HCT116 (cell line): ENCODE results near the gene ALDH3A2. TPM values are rescaled to one million over a fixed set of nuclear protein-coding genes. Genes with fewer than 3 reads are reported as not detected.

Experiments used
- ATAC-seq: fragments of 200-7000 bp; cut with Tn5 transposase; 2 replicates; pipeline ENCODE4 v1.9.1; 2020; ENCODE audit warnings: mild to moderate bottlenecking, moderate library complexity
- BruUV-seq: library from RNA; stranded (reverse); fragments of 400-500 nt; replicated peaks from 2 replicates; lab custom pipeline; 2021; lab: Mats Ljungman, UMichigan
- CTCF ChIA-PET: fragments of 300-600 bp; sonication (Branson Sonifier 250); formaldehyde crosslinking; loops from one replicate; lab custom pipeline; 2021; ENCODE audit warnings: antibody characterized with exemption; lab: Charles Lee
- POLR2A ChIA-PET: fragments of 300-600, 350-600 bp; sonication (Branson Sonifier 250); formaldehyde crosslinking; loops from one replicate; lab custom pipeline; 2021; ENCODE audit warnings: antibody characterized with exemption; lab: Charles Lee
- RAD21 ChIA-PET, 2 experiments: fragments of 300-600 bp; sonication (Branson Sonifier 250); formaldehyde crosslinking; loops; one replicate each; lab custom pipeline; 2023; ENCODE audit warnings: low total read pairs in 2 of 2; ENCODE audit not compliant: uncharacterized antibody in 2 of 2, unreplicated experiment in 2 of 2, low non-redundant PET in 1 of 2; lab: Charles Lee
- DNase-seq: peaks from one replicate; pipeline ENCODE4 v3.0.0-alpha.2; 2010; ENCODE audit warnings: low read depth, low spot score
- H2AFZ ChIP-seq: fragments of 200-600 bp; shearing (Covaris generic), sonication (generic); 2 replicates; pipeline ENCODE4 v1.6.1; 2017; ENCODE audit warnings: low read depth, mixed run types, mixed read lengths, antibody characterized with exemption, low read length; ENCODE audit not compliant: poor library complexity, severe bottlenecking
- H3K27ac ChIP-seq: 2 replicates; pipeline ENCODE4 v1.5.1; 2012; ENCODE audit warnings: low read depth, low read length
- H3K27me3 ChIP-seq: fragments of 200-600 bp; sonication (generic); 2 replicates; pipeline ENCODE4 v1.6.1; 2016; ENCODE audit warnings: mixed run types, low read length, mixed read lengths; ENCODE audit not compliant: insufficient read depth
- H3K36me3 ChIP-seq, 2 experiments: fragments of 200-500 bp in 1 of 2; fragments of 200-600 bp in 1 of 2; sonication (Bioruptor generic) in 1 of 2; sonication (generic) in 1 of 2; 2 replicates each; pipeline versions ENCODE4 v1.5.1 to v1.6.1; 2014 to 2016; ENCODE audit warnings: low read length in 2 of 2, inconsistent platforms in 1 of 2, mixed read lengths in 1 of 2, mixed run types in 1 of 2; ENCODE audit not compliant: insufficient read depth in 2 of 2, control insufficient read depth in 1 of 2
- H3K4me1 ChIP-seq, 2 experiments: fragments of 200-600 bp in 1 of 2; sonication (generic) in 1 of 2; 2 replicates each; pipeline versions ENCODE4 v1.5.1 to v1.6.1; 2012 to 2017; ENCODE audit warnings: low read length in 2 of 2, inconsistent platforms in 1 of 2, mild to moderate bottlenecking in 1 of 2, mixed read lengths in 1 of 2, mixed run types in 1 of 2, moderate library complexity in 1 of 2; ENCODE audit not compliant: insufficient read depth in 2 of 2, control insufficient read depth in 1 of 2
- H3K4me2 ChIP-seq: fragments of 200-600 bp; sonication (generic); 2 replicates; pipeline ENCODE4 v1.6.1; 2017; ENCODE audit warnings: mixed run types, low read length, mixed read lengths
- H3K4me3 ChIP-seq, 2 experiments: fragments of 200-600 bp in 1 of 2; sonication (generic) in 1 of 2; replicated peaks in 1 of 2; 2 replicates each; pipeline ENCODE4 v1.5.1; 2011 to 2016; ENCODE audit warnings: low read length in 2 of 2, control low read depth in 1 of 2, low read depth in 1 of 2, mild to moderate bottlenecking in 1 of 2, mixed read lengths in 1 of 2, mixed run types in 1 of 2
- H3K79me2 ChIP-seq: fragments of 200-600 bp; sonication (generic); 2 replicates; pipeline ENCODE4 v1.6.1; 2017; ENCODE audit warnings: mild to moderate bottlenecking, mixed run types, low read length, moderate library complexity, mixed read lengths; ENCODE audit not compliant: insufficient read depth
- H3K9ac ChIP-seq: fragments of 200-600 bp; sonication (generic); 2 replicates; pipeline ENCODE4 v1.6.1; 2016; ENCODE audit warnings: low read length, mixed read lengths
- H3K9me2 ChIP-seq: fragments of 200-600 bp; sonication (generic), shearing (Covaris generic); 2 replicates; pipeline ENCODE4 v1.6.1; 2017; ENCODE audit warnings: mixed run types, mild to moderate bottlenecking, moderate library complexity; ENCODE audit not compliant: insufficient read depth
- H3K9me3 ChIP-seq, 2 experiments: fragments of 200-500 bp in 1 of 2; fragments of 200-600 bp in 1 of 2; sonication (Bioruptor generic) in 1 of 2; sonication (generic) in 1 of 2; 2 replicates each; pipeline ENCODE4 v1.6.1; 2014 to 2017; ENCODE audit warnings: low read length in 2 of 2, mixed read lengths in 2 of 2, inconsistent platforms in 1 of 2, low read depth in 1 of 2, mild to moderate bottlenecking in 1 of 2, mixed run types in 1 of 2, moderate library complexity in 1 of 2; ENCODE audit not compliant: control insufficient read depth in 1 of 2, insufficient read depth in 1 of 2
- H4K20me1 ChIP-seq: fragments of 200-600 bp; sonication (generic), shearing (Covaris generic); 2 replicates; pipeline ENCODE4 v1.6.1; 2017; ENCODE audit warnings: mixed run types, mild to moderate bottlenecking, moderate library complexity; ENCODE audit not compliant: insufficient read depth
- CBX3 ChIP-seq: IDR thresholded peaks from 2 replicates; pipeline ENCODE4 v1.6.1; 2012; ENCODE audit warnings: low read depth
- CEBPB ChIP-seq: IDR thresholded peaks from 2 replicates; pipeline ENCODE4 v1.6.1; 2012; ENCODE audit warnings: low read depth
- ELF1 ChIP-seq: IDR thresholded peaks from 2 replicates; pipeline ENCODE4 v1.6.1; 2012; ENCODE audit warnings: low read depth, borderline replicate concordance
- EZH2 ChIP-seq: fragments of 200-600 bp; sonication (generic); IDR thresholded peaks from 2 replicates; pipeline ENCODE4 v1.6.1; 2017; ENCODE audit warnings: antibody characterized with exemption, mixed run types
- EZH2phosphoT487 ChIP-seq: fragments of 200-600 bp; IDR thresholded peaks from 2 replicates; pipeline ENCODE4 v1.6.1; 2018; ENCODE audit warnings: antibody characterized with exemption, borderline replicate concordance
- JUND ChIP-seq: IDR thresholded peaks from 2 replicates; pipeline ENCODE4 v1.6.1; 2012
- RAD21 ChIP-seq: IDR thresholded peaks from 2 replicates; pipeline ENCODE4 v1.6.1; 2012; ENCODE audit warnings: low read depth, mild to moderate bottlenecking
- SIN3A ChIP-seq: IDR thresholded peaks from 2 replicates; pipeline ENCODE4 v1.6.1; 2012; ENCODE audit warnings: low read depth
- SRF ChIP-seq: IDR thresholded peaks from 2 replicates; pipeline ENCODE4 v1.6.1; 2012; ENCODE audit warnings: low read depth
- ZFX ChIP-seq: fragments of 450-650 bp; IDR thresholded peaks from 2 replicates; pipeline ENCODE4 v1.6.1; 2017
- ZNF274 ChIP-seq: fragments of 200-500 bp; sonication (Bioruptor generic); IDR thresholded peaks from 2 replicates; pipeline ENCODE4 v1.6.1; 2014; ENCODE audit warnings: mild to moderate bottlenecking, low read depth, low read length, inconsistent platforms
- intact Hi-C: fragments of 100-400 bp; cut with micrococcal nuclease; formaldehyde crosslinking; loops from 2 replicates; pipeline ENCODE4 v1.10.0; 2022
- total RNA-seq: library from RNA; stranded (reverse); gene quantifications from one replicate; pipeline ENCODE4 v1.2.1, GENCODE V29; 2021; ENCODE audit not compliant: unreplicated experiment
- TF ChIP-seq, protein P1 (sequence below), 3 experiments: fragments of 200-600 bp in 1 of 3; sonication (generic) in 1 of 3; IDR thresholded peaks in 2 of 3; conservative IDR thresholded peaks in 1 of 3; 2 replicates each; pipeline ENCODE4 v1.5.1; 2012 to 2017; ENCODE audit warnings: low read depth in 2 of 3, low read length in 2 of 3, antibody characterized with exemption in 1 of 3, borderline replicate concordance in 1 of 3, control low read depth in 1 of 3, mild to moderate bottlenecking in 1 of 3, mixed read lengths in 1 of 3, mixed run types in 1 of 3, moderate library complexity in 1 of 3; ENCODE audit not compliant: insufficient read depth in 1 of 3
- TF ChIP-seq, protein P2 (sequence below): IDR thresholded peaks from 2 replicates; pipeline ENCODE4 v1.6.1; 2012
- TF ChIP-seq, protein P3 (sequence below): IDR thresholded peaks from 2 replicates; pipeline ENCODE4 v1.6.1; 2012; ENCODE audit warnings: low read depth

The ALDH3A2 gene
- total RNA-seq, 1 experiment from 2014 or later: 86.8 TPM

DNA sequence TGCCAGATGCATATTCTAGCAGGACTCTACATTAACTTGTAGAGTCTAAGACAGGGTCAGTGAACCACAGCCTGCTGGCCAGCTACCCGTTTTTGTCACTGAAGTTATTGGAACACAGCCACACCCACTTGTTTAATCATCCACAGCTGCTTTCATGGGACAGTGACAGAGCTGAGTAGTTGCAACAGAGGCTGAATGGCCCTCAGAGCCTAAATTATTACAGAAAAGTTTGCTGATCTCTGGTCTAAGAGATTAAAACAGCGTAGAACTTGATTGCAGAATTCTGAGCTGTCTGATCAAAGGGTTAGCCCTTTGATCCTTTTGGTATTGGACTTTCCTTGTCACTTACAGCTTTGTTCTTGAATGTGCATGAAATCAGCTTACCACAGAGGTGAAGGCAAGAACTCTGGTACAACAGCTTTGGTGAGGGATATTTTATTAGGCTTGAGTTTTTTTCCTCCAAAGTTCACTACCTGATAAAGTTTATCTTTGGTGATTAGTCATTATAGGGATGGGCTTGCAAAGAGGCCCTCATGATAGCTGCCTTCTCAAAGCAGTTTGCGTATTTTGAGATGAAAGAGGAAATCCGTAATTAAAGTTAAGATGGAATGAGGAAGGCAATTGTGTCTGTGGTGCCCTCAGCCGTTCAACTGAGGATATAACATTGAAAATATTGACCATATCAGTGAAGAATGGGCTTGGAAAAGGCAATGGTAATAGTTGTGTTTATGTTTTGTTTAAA is 23.6 kb downstream of the ALDH3A2 start:
- Histone ChIP-seq H2AFZ (no peak overlapping the region), H3K36me3 (peaks cover 12 to 15% of the 10 kb centered on the region in 2 experiments), H3K27me3 (no peaks in the 10 kb centered on the region), H3K9ac (no peak overlapping the region), H3K27ac (no peak overlapping the region), H3K4me2 (no peak overlapping the region), H4K20me1 (no peaks in the 10 kb centered on the region), H3K4me3 (no peak overlapping the region), H3K79me2 (no peaks in the 10 kb centered on the region), H3K9me3 (no peaks in the 10 kb centered on the region), H3K4me1 (no peaks in the 10 kb centered on the region), H3K9me2 (no peaks in the 10 kb centered on the region)
- ATAC-seq (no peak), DNase-seq (no peak)
- CTCF ChIA-PET: interaction anchor here (1.0 to 1.1 kb wide), 2 partner anchors 90 to 309 kb away, joined by 3 to 4 read pairs; partner anchors contain the start of gene B9D1
- RAD21 ChIA-PET: interaction anchor here in 1 of 2 experiments (1.1 kb wide), 1 partner anchor 82 kb away, joined by 3 read pairs; no protein-coding TSS in a partner anchor
- TF ChIP-seq, protein P1, sequence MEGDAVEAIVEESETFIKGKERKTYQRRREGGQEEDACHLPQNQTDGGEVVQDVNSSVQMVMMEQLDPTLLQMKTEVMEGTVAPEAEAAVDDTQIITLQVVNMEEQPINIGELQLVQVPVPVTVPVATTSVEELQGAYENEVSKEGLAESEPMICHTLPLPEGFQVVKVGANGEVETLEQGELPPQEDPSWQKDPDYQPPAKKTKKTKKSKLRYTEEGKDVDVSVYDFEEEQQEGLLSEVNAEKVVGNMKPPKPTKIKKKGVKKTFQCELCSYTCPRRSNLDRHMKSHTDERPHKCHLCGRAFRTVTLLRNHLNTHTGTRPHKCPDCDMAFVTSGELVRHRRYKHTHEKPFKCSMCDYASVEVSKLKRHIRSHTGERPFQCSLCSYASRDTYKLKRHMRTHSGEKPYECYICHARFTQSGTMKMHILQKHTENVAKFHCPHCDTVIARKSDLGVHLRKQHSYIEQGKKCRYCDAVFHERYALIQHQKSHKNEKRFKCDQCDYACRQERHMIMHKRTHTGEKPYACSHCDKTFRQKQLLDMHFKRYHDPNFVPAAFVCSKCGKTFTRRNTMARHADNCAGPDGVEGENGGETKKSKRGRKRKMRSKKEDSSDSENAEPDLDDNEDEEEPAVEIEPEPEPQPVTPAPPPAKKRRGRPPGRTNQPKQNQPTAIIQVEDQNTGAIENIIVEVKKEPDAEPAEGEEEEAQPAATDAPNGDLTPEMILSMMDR (IDR thresholded peaks at IDR 0.05 in 2 of 3, conservative IDR thresholded peaks at IDR 0.05 in 1 of 3; ENCODE audit: borderline replicate concordance in 1 of 3, insufficient read depth in 1 of 3, low read depth in 2 of 3, low read length in 2 of 3): peak in 1 of 3 experiments; percentile 14; a peak in 1 of 6 replicates
- TF ChIP-seq RAD21: peak; percentile 34; the same call in 1 of the 2 replicates
- TF ChIP-seq, protein P2, sequence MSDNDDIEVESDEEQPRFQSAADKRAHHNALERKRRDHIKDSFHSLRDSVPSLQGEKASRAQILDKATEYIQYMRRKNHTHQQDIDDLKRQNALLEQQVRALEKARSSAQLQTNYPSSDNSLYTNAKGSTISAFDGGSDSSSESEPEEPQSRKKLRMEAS: no peak
- POLR2A ChIA-PET: no interaction called here
- no TSS peak for BruUV-seq
- intact Hi-C loops: no loop called here

DNA sequence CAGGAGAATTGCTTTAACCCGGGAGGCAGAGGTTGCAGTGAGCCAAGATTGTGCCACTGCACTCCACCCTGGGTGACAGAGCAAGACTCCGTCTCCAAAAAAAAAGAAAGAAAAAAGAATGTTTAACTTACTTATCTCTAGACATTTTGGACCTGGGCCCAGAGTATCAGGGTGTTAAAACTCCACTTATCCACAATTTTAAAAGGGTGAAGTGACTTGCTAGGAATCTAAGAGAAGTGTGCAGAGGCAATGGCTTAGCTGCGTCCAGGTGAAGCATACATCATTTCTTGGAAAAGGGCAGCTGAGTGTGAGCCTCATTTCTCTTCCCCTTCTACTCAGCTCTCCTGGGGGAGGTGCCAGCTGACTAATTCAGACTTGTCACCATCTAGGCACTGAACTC is 25.1 kb downstream of the ALDH3A2 start:
- Histone ChIP-seq H3K79me2 (no peaks in the 10 kb centered on the region), H3K9ac (no peak overlapping the region), H3K4me2 (no peak overlapping the region), H3K9me3 (no peaks in the 10 kb centered on the region), H3K27me3 (no peaks in the 10 kb centered on the region), H2AFZ (no peak overlapping the region), H3K4me3 (no peak overlapping the region), H3K4me1 (no peaks in the 10 kb centered on the region), H3K9me2 (no peaks in the 10 kb centered on the region), H3K27ac (no peak overlapping the region), H3K36me3 (peaks cover 15 to 18% of the 10 kb centered on the region in 2 experiments), H4K20me1 (no peaks in the 10 kb centered on the region)
- intact Hi-C loops: no loop called here
- ChIA-PET POLR2A (no interaction called here), RAD21 (no interaction called here), CTCF (no interaction called here)
- ATAC-seq (no peak), DNase-seq (no peak)
- no TSS peak for BruUV-seq
- TF ChIP-seq ZFX: no peak
- TF ChIP-seq, protein P3, sequence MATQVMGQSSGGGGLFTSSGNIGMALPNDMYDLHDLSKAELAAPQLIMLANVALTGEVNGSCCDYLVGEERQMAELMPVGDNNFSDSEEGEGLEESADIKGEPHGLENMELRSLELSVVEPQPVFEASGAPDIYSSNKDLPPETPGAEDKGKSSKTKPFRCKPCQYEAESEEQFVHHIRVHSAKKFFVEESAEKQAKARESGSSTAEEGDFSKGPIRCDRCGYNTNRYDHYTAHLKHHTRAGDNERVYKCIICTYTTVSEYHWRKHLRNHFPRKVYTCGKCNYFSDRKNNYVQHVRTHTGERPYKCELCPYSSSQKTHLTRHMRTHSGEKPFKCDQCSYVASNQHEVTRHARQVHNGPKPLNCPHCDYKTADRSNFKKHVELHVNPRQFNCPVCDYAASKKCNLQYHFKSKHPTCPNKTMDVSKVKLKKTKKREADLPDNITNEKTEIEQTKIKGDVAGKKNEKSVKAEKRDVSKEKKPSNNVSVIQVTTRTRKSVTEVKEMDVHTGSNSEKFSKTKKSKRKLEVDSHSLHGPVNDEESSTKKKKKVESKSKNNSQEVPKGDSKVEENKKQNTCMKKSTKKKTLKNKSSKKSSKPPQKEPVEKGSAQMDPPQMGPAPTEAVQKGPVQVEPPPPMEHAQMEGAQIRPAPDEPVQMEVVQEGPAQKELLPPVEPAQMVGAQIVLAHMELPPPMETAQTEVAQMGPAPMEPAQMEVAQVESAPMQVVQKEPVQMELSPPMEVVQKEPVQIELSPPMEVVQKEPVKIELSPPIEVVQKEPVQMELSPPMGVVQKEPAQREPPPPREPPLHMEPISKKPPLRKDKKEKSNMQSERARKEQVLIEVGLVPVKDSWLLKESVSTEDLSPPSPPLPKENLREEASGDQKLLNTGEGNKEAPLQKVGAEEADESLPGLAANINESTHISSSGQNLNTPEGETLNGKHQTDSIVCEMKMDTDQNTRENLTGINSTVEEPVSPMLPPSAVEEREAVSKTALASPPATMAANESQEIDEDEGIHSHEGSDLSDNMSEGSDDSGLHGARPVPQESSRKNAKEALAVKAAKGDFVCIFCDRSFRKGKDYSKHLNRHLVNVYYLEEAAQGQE: no peak
- TF ChIP-seq JUND: no peak
- no peak for TF ChIP-seq RAD21
- TF ChIP-seq EZH2: no peak
- no peak for TF ChIP-seq SIN3A
- no peak for TF ChIP-seq ZNF274
- no peak for TF ChIP-seq SRF
- TF ChIP-seq, protein P2: no peak
- TF ChIP-seq CBX3: no peak
- TF ChIP-seq EZH2phosphoT487: no peak
- TF ChIP-seq CEBPB: no peak
- TF ChIP-seq ELF1: no peak
